OCI-LY7 (cell line): ENCODE measurements around the gene SLIT3. TPM values are rescaled to one million over a fixed set of nuclear protein-coding genes. Genes with fewer than 3 reads are reported as not detected.

ENCODE experiments used
- BruUV-seq: library from RNA; stranded (reverse); fragments of 400-500 nt; replicated peaks from 2 replicates; lab custom pipeline; 2021; lab: Mats Ljungman, UMichigan
- CTCF ChIA-PET: fragments of 300-600 bp; sonication (Branson Sonifier 250); formaldehyde crosslinking; loops from one replicate; lab custom pipeline; 2022; ENCODE audit warnings: antibody characterized with exemption; ENCODE audit not compliant: unreplicated experiment; lab: Charles Lee
- POLR2A ChIA-PET: fragments of 300-600 bp; sonication (Branson Sonifier 250); formaldehyde crosslinking; loops from one replicate; lab custom pipeline; 2022; ENCODE audit warnings: antibody characterized with exemption; lab: Charles Lee
- DNase-seq: peaks from one replicate; pipeline ENCODE4 v3.0.0-alpha.2; 2015; ENCODE audit warnings: low spot score
- H2AFZ ChIP-seq: fragments of 200-600 bp; sonication (generic), shearing (Covaris generic); 2 replicates; pipeline ENCODE4 v1.6.1; 2014; ENCODE audit warnings: mild to moderate bottlenecking, antibody characterized with exemption, low read length, moderate library complexity
- H3K27ac ChIP-seq: fragments of 200-600 bp; sonication (generic); 2 replicates; pipeline ENCODE4 v1.5.1; 2014; ENCODE audit warnings: mixed run types, low read depth, mild to moderate bottlenecking, moderate library complexity, low read length, inconsistent platforms; ENCODE audit not compliant: poor library complexity, severe bottlenecking
- H3K36me3 ChIP-seq: fragments of 200-600 bp; sonication (generic); 2 replicates; pipeline ENCODE4 v1.6.1; 2014; ENCODE audit warnings: mild to moderate bottlenecking, antibody characterized with exemption, low read length, moderate library complexity, mixed read lengths; ENCODE audit not compliant: insufficient read depth
- H3K4me1 ChIP-seq: fragments of 200-600 bp; sonication (generic); 2 replicates; pipeline ENCODE4 v1.5.1; 2014; ENCODE audit warnings: mild to moderate bottlenecking, low read length; ENCODE audit not compliant: insufficient read depth, poor library complexity, severe bottlenecking
- H3K4me2 ChIP-seq: fragments of 200-600 bp; sonication (generic); 2 replicates; pipeline ENCODE4 v1.6.1; 2014; ENCODE audit warnings: mild to moderate bottlenecking, low read length
- H3K4me3 ChIP-seq: fragments of 200-600 bp; sonication (generic); 2 replicates; pipeline ENCODE4 v1.5.1; 2014; ENCODE audit warnings: mild to moderate bottlenecking, low read depth, low read length; ENCODE audit not compliant: poor library complexity, severe bottlenecking
- H3K79me2 ChIP-seq: fragments of 200-600 bp; sonication (generic); 2 replicates; pipeline ENCODE4 v1.6.1; 2016; ENCODE audit warnings: low read depth, mild to moderate bottlenecking, low read length, moderate library complexity, mixed read lengths; ENCODE audit not compliant: insufficient read depth
- H3K9me2 ChIP-seq: fragments of 200-600 bp; sonication (generic); 2 replicates; pipeline ENCODE4 v1.6.1; 2016; ENCODE audit warnings: mild to moderate bottlenecking, low read length, mixed read lengths; ENCODE audit not compliant: insufficient read depth
- H3K9me3 ChIP-seq: fragments of 200-600 bp; sonication (generic); 2 replicates; pipeline ENCODE4 v1.6.1; 2014; ENCODE audit warnings: mild to moderate bottlenecking, mixed run types, low read length, mixed read lengths
- H4K20me1 ChIP-seq: fragments of 200-600 bp; sonication (generic); 2 replicates; pipeline ENCODE4 v1.6.1; 2014; ENCODE audit warnings: mild to moderate bottlenecking, antibody characterized with exemption, low read length, moderate library complexity, mixed read lengths; ENCODE audit not compliant: insufficient read depth
- EZH2phosphoT487 ChIP-seq: fragments of 200-600 bp; sonication (generic); IDR thresholded peaks from 2 replicates; pipeline ENCODE4 v1.6.1; 2018; ENCODE audit warnings: low read depth, borderline replicate concordance, mild to moderate bottlenecking, mixed run types, antibody characterized with exemption, low read length, moderate library complexity, mixed read lengths
- intact Hi-C: fragments of 100-400 bp; cut with micrococcal nuclease; formaldehyde crosslinking; loops from one replicate; pipeline ENCODE4 v1.10.0; 2022; ENCODE audit not compliant: unreplicated experiment
- total RNA-seq, 2 experiments: library from RNA; depleted of rRNA in 1 of 2; stranded (reverse); fragments of >200 nt in 1 of 2; shearing (Covaris generic) in 1 of 2; gene quantifications; 2 replicates each; pipeline ENCODE4 v1.2.3, GENCODE V29; 2014 to 2022
- TF ChIP-seq, protein P1 (sequence below): fragments of 200-600 bp; sonication (generic); conservative IDR thresholded peaks from 2 replicates; pipeline ENCODE4 v1.5.1; 2014; ENCODE audit warnings: mild to moderate bottlenecking, antibody characterized with exemption, low read length, moderate library complexity, mixed read lengths

SLIT3 gene
- total RNA-seq, 2 experiments from 2014 or later, result not detected

DNA sequence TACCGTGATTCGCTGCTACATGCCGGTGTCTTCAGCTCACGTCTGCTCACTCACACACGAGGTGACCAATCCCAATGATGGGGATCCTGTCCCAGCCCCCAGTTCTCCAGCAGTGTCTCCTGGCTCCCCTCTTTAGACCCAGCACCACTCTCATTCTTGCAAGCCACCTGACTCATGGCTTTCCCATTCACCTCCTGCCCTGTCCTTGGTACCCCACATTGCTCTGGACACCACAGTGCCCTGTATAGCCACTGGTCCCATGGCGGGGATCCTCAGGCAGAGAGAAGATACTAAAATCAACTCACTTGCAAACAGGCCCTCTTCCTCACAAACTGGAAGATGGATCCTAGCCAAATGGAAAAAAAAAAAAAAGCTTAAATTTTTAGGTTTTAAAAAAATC, 81.0 kb downstream of the SLIT3 start:
- DNase-seq, result no peak
- H2AFZ ChIP-seq, result no peak overlapping the region
- intact Hi-C loops, result no loop called here
- TF ChIP-seq, protein P1, sequence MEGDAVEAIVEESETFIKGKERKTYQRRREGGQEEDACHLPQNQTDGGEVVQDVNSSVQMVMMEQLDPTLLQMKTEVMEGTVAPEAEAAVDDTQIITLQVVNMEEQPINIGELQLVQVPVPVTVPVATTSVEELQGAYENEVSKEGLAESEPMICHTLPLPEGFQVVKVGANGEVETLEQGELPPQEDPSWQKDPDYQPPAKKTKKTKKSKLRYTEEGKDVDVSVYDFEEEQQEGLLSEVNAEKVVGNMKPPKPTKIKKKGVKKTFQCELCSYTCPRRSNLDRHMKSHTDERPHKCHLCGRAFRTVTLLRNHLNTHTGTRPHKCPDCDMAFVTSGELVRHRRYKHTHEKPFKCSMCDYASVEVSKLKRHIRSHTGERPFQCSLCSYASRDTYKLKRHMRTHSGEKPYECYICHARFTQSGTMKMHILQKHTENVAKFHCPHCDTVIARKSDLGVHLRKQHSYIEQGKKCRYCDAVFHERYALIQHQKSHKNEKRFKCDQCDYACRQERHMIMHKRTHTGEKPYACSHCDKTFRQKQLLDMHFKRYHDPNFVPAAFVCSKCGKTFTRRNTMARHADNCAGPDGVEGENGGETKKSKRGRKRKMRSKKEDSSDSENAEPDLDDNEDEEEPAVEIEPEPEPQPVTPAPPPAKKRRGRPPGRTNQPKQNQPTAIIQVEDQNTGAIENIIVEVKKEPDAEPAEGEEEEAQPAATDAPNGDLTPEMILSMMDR, result no peak
- CTCF ChIA-PET, result no interaction called here
- no peaks in the 10 kb centered on the region for H3K79me2 ChIP-seq
- H3K4me1 ChIP-seq, result no peaks in the 10 kb centered on the region
- H3K27ac ChIP-seq, result no peak overlapping the region
- H4K20me1 ChIP-seq, result no peaks in the 10 kb centered on the region
- no peak overlapping the region for H3K4me3 ChIP-seq
- POLR2A ChIA-PET, result interaction anchor here (0.7 kb wide), 1 partner anchor 184 kb away, joined by 3 read pairs; no protein-coding TSS in a partner anchor
- no peaks in the 10 kb centered on the region for H3K9me3 ChIP-seq
- H3K36me3 ChIP-seq, result no peaks in the 10 kb centered on the region
- H3K9me2 ChIP-seq, result no peaks in the 10 kb centered on the region
- H3K4me2 ChIP-seq, result no peak overlapping the region
- BruUV-seq, result no TSS peak

DNA sequence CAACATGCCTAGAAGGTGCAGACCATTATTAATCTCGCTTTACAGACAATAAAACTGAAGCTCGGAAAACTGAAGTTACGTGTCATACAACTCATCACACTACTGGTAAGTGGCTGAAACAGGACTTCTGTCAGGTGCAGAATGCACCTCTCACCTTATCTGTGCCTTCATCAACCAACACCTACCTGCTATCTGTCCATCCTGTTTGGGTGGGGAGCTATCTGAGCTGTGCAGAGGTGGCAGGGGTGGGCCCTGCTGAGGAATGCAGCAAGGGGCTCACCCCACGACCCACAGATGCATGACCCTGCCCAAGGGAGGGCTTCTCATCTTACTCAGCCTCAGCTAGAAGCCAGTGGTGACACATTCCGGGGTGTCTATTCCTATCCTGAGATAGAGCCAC, 81.6 kb downstream of the SLIT3 start:
- Histone ChIP-seq H3K36me3 (no peaks in the 10 kb centered on the region), H3K79me2 (no peaks in the 10 kb centered on the region), H3K27ac (no peak overlapping the region), H2AFZ (no peak overlapping the region), H3K9me3 (no peaks in the 10 kb centered on the region), H4K20me1 (no peaks in the 10 kb centered on the region), H3K4me3 (no peak overlapping the region), H3K9me2 (no peaks in the 10 kb centered on the region), H3K4me1 (no peaks in the 10 kb centered on the region), H3K4me2 (no peak overlapping the region)
- no peak for DNase-seq
- ChIA-PET POLR2A (no interaction called here), CTCF (no interaction called here)
- BruUV-seq, result no TSS peak
- TF ChIP-seq, protein P1, result no peak
- no peak for TF ChIP-seq EZH2phosphoT487
- intact Hi-C loops, result no loop called here

DNA sequence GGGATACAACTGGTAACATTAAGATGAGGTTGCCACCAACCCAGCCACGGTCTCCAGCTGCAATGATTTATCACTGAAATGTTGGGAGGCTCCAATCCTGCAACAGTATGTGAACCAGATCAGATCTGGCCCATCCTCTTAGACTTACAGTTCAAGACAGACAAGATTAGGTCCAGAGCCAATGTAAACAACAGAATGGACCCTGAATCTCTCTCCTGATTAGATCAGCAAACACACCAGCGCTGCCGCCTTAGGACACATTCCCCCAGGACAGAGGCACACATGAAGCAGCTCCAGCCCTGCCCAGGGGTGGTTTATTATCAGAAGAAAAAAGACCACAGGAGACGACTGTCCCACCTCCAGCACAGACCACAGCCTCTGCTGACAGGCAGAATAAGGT, 82.1 kb downstream of the SLIT3 start:
- Histone ChIP-seq H3K9me2 (no peaks in the 10 kb centered on the region), H3K4me3 (no peak overlapping the region), H3K9me3 (no peaks in the 10 kb centered on the region), H3K4me2 (no peak overlapping the region), H3K79me2 (no peaks in the 10 kb centered on the region), H3K36me3 (no peaks in the 10 kb centered on the region), H3K4me1 (no peaks in the 10 kb centered on the region), H4K20me1 (no peaks in the 10 kb centered on the region), H3K27ac (no peak overlapping the region), H2AFZ (no peak overlapping the region)
- intact Hi-C loops, result no loop called here
- POLR2A ChIA-PET, result no interaction called here
- no TSS peak for BruUV-seq
- DNase-seq, result no peak
- CTCF ChIA-PET, result no interaction called here
- no peak for TF ChIP-seq EZH2phosphoT487
- TF ChIP-seq, protein P1, result no peak
